GM20000 (cell line): ENCODE data around the gene SPACA7.

Source experiments
- DNase-seq: peaks from one replicate; pipeline ENCODE4 v3.0.0; 2012; ENCODE audit warnings: low spot score
- TF ChIP-seq, protein P1 (sequence below): IDR thresholded peaks from 2 replicates; pipeline ENCODE4 v1.5.1; 2012; ENCODE audit warnings: mild to moderate bottlenecking, control low read depth; ENCODE audit errors: extremely low read depth, missing control alignments

Gene SPACA7

GRCh38 chr13:112434032-112434431 lies 57.9 kb downstream of the SPACA7 start:
- DNase-seq: no peak
- TF ChIP-seq, protein P1, sequence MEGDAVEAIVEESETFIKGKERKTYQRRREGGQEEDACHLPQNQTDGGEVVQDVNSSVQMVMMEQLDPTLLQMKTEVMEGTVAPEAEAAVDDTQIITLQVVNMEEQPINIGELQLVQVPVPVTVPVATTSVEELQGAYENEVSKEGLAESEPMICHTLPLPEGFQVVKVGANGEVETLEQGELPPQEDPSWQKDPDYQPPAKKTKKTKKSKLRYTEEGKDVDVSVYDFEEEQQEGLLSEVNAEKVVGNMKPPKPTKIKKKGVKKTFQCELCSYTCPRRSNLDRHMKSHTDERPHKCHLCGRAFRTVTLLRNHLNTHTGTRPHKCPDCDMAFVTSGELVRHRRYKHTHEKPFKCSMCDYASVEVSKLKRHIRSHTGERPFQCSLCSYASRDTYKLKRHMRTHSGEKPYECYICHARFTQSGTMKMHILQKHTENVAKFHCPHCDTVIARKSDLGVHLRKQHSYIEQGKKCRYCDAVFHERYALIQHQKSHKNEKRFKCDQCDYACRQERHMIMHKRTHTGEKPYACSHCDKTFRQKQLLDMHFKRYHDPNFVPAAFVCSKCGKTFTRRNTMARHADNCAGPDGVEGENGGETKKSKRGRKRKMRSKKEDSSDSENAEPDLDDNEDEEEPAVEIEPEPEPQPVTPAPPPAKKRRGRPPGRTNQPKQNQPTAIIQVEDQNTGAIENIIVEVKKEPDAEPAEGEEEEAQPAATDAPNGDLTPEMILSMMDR: no peak

- TF ChIP-seq, protein P1: no peak
- no peak for DNase-seq
These were observed 58.9 kb downstream of the SPACA7 start for GRCh38 chr13:112434937-112435523.

- DNase-seq: no peak
- TF ChIP-seq, protein P1: no peak
These were observed 59.8 kb downstream of the SPACA7 start for GRCh38 chr13:112435973-112436372.

- TF ChIP-seq, protein P1: no peak
- DNase-seq: no peak
These were observed 61.9 kb downstream of the SPACA7 start for GRCh38 chr13:112438094-112438493.

GRCh38 chr13:112438515-112438914 lies 62.4 kb downstream of the SPACA7 start:
- TF ChIP-seq, protein P1: no peak
- DNase-seq: no peak

DNA sequence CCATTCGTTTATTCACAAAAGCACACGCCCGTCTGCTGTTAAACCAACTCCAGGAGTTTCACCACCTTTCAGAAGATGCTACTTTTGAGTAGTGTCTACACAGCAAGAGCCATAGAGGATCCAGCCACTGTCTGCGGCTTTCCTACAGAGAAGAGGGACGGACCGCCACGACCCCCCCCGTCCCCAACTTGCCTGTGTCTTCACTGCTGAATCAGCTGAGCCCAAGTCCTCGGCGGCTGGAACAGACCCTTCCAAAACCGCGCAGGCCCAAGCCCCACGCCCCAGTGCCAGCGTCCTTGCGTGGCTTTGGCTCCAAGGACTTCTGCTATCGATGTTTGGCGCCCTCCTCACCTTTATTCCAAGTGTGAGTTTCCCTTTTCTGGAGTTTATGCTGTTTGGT lies 65.1 kb downstream of the SPACA7 start:
- TF ChIP-seq, protein P1: no peak
- DNase-seq: no peak

DNA sequence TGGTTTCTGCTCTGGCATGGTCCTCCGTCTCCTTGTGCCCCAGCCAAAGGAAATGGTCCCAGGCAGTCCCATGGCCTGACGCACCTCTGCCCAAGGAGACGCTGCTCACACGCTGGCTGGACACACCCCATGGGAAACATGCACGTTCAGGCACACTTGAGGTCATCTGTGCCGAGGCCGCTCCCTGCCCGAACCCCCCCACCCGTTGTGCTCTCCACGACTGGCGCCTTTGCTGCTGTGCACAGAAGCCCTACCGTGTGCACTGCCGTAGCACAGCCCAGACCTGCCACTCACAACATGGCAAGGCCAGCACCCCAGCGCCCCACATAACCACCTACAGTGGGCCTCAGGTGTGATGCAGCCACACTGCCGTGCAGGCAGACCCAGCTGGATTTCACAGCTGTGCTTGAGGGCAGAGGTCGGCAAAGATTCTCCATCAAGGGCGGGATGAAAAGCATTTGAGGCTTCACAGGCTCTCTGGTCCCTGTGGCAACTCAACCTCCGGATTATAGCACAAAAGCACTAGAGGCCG lies 65.7 kb downstream of the SPACA7 start:
- TF ChIP-seq, protein P1: no peak
- no peak for DNase-seq
